ENCODE measurements around the gene SHISA9.

- TF ChIP-seq TCF4 (CRISPR knock-in tag; IDR thresholded peaks at IDR 0.05; ENCODE audit: borderline replicate concordance) (no peak), ZNF565 (CRISPR knock-in tag; conservative IDR thresholded peaks at IDR 0.05; ENCODE audit: low read depth) (no peak), ESRRG (CRISPR knock-in tag; IDR thresholded peaks at IDR 0.05) (no peak), ARNTL (CRISPR knock-in tag; IDR thresholded peaks at IDR 0.05; ENCODE audit: borderline replicate concordance, low read depth) (no peak), BACH2 (CRISPR knock-in tag; IDR thresholded peaks at IDR 0.05; ENCODE audit: borderline replicate concordance) (no peak), CSDC2 (CRISPR knock-in tag; IDR thresholded peaks at IDR 0.05) (no peak), ZNF8 (CRISPR knock-in tag; IDR thresholded peaks at IDR 0.05) (no peak)
Measured at GRCh38 chr16:12975766-12976165, 74.4 kb downstream of the SHISA9 start.
